HepG2 (cell line): ENCODE results near the gene THSD4.

Experiments
- HOXA3 ChIP-seq: sonication (generic); formaldehyde crosslinking; IDR thresholded peaks from 2 replicates; pipeline ENCODE4 v1.5.0; 2020; ENCODE audit warnings: missing genetic modification reagents
- NFRKB ChIP-seq: fragments of 450-650 bp; IDR thresholded peaks from 2 replicates; pipeline ENCODE4 v1.6.1; 2017
- TAF1 ChIP-seq: sonication (generic); formaldehyde crosslinking; IDR thresholded peaks from 2 replicates; pipeline ENCODE4 v1.4.0; 2020; ENCODE audit warnings: missing genetic modification reagents
- ZNF766 ChIP-seq: sonication (generic); formaldehyde crosslinking; IDR thresholded peaks from 2 replicates; pipeline ENCODE4 v1.5.0; 2020; ENCODE audit warnings: missing genetic modification reagents, borderline replicate concordance
- TF ChIP-seq, protein P1 (sequence below): sonication (generic); formaldehyde crosslinking; IDR thresholded peaks from 2 replicates; pipeline ENCODE4 v1.4.0; 2020; ENCODE audit warnings: missing genetic modification reagents

DNA sequence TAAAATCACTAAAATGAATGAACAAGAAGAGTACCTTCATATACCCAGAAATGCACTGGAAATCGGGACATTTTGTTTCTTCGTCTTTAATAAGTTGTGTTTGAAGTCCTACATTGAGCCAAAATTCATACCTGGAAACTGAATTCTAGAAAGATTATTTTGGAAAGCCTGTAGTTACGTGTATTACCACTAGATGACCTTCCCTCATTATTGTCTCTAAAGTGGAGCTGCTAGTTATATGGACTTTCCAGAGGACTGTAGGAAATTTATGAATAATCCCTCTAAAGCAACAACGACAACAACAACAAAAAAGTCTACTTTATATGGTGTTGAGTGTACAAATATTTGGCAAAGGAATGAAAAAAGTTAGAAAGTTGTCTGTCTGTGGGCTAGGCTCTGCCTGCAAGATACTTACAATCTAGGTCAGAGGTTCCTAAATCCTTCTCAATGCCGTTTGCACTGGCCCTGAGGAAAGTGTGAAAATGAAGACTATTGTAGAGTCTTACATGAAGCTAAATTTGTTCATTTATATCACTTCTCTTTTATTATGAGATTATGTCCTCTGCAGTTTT is 460.3 kb downstream of the THSD4 start:
- TF ChIP-seq, protein P1, sequence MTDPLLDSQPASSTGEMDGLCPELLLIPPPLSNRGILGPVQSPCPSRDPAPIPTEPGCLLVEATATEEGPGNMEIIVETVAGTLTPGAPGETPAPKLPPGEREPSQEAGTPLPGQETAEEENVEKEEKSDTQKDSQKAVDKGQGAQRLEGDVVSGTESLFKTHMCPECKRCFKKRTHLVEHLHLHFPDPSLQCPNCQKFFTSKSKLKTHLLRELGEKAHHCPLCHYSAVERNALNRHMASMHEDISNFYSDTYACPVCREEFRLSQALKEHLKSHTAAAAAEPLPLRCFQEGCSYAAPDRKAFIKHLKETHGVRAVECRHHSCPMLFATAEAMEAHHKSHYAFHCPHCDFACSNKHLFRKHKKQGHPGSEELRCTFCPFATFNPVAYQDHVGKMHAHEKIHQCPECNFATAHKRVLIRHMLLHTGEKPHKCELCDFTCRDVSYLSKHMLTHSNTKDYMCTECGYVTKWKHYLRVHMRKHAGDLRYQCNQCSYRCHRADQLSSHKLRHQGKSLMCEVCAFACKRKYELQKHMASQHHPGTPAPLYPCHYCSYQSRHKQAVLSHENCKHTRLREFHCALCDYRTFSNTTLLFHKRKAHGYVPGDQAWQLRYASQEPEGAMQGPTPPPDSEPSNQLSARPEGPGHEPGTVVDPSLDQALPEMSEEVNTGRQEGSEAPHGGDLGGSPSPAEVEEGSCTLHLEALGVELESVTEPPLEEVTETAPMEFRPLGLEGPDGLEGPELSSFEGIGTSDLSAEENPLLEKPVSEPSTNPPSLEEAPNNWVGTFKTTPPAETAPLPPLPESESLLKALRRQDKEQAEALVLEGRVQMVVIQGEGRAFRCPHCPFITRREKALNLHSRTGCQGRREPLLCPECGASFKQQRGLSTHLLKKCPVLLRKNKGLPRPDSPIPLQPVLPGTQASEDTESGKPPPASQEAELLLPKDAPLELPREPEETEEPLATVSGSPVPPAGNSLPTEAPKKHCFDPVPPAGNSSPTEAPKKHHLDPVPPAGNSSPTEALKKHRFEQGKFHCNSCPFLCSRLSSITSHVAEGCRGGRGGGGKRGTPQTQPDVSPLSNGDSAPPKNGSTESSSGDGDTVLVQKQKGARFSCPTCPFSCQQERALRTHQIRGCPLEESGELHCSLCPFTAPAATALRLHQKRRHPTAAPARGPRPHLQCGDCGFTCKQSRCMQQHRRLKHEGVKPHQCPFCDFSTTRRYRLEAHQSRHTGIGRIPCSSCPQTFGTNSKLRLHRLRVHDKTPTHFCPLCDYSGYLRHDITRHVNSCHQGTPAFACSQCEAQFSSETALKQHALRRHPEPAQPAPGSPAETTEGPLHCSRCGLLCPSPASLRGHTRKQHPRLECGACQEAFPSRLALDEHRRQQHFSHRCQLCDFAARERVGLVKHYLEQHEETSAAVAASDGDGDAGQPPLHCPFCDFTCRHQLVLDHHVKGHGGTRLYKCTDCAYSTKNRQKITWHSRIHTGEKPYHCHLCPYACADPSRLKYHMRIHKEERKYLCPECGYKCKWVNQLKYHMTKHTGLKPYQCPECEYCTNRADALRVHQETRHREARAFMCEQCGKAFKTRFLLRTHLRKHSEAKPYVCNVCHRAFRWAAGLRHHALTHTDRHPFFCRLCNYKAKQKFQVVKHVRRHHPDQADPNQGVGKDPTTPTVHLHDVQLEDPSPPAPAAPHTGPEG: no peak
- TF ChIP-seq ZNF766: no peak
- TF ChIP-seq HOXA3: no peak
- no peak for TF ChIP-seq NFRKB
- TF ChIP-seq TAF1 (CRISPR knock-in tag): no peak
